B cell (primary cell): ENCODE measurements around the gene AMMECR1L. TPM values are rescaled to one million over a fixed set of nuclear protein-coding genes. Genes with fewer than 3 reads are reported as not detected.
A peak's percentile ranks its signal among the peaks of the same experiment; 100 is the strongest.

Experiments
- ATAC-seq: fragments of 200-7000 bp; cut with Tn5 transposase; one replicate; pipeline ENCODE4 v1.10.0; 2021; ENCODE audit warnings: low read depth, mild to moderate bottlenecking, moderate number of reproducible peaks, moderate library complexity
- CTCF ChIA-PET: fragments of 350-600 bp; sonication (Branson Sonifier 250); formaldehyde crosslinking; loops from one replicate; lab custom pipeline; 2021; ENCODE audit warnings: antibody characterized with exemption, inconsistent platforms; lab: Charles Lee
- POLR2A ChIA-PET: fragments of 350-600 bp; sonication (Branson Sonifier 250); formaldehyde crosslinking; loops from one replicate; lab custom pipeline; 2021; ENCODE audit warnings: antibody characterized with exemption; lab: Charles Lee
- DNase-seq: peaks from one replicate; pipeline ENCODE4 v3.0.0; 2013
- H2AFZ ChIP-seq: 2 replicates; pipeline ENCODE4 v1.6.1; 2012; ENCODE audit warnings: mild to moderate bottlenecking, low read depth, low read length; ENCODE audit not compliant: insufficient read depth, poor library complexity, severe bottlenecking
- H3K27ac ChIP-seq, 2 donors: 1 replicate in 1 of 2; 2 replicates in 1 of 2; pipeline ENCODE4 v1.5.1; 2012 to 2013; ENCODE audit warnings: low read length in 2 of 2, mild to moderate bottlenecking in 2 of 2, moderate library complexity in 1 of 2
- H3K27me3 ChIP-seq, 4 experiments: fragments of 200-600 bp in 1 of 4; sonication (generic) in 1 of 4; replicated peaks in 1 of 4; 1 replicate in 2 of 4; 2 replicates in 2 of 4; pipeline versions ENCODE4 v1.6.1 to v1.7.0; 2013 to 2016; ENCODE audit warnings: low read length in 3 of 4, mild to moderate bottlenecking in 2 of 4, mixed read lengths in 1 of 4, moderate library complexity in 1 of 4; ENCODE audit not compliant: insufficient read depth in 4 of 4, control insufficient read depth in 3 of 4; ENCODE audit errors: control extremely low read depth in 1 of 4
- H3K36me3 ChIP-seq, 2 experiments: replicated peaks in 1 of 2; 1 replicate in 1 of 2; 2 replicates in 1 of 2; pipeline versions ENCODE4 v1.6.1 to v1.7.1; 2013; ENCODE audit warnings: low read length in 1 of 2; ENCODE audit not compliant: insufficient read depth in 2 of 2, control insufficient read depth in 1 of 2; ENCODE audit errors: control extremely low read depth in 1 of 2, extremely low read depth in 1 of 2
- H3K4me1 ChIP-seq, 2 donors: fragments of 200-600 bp in 1 of 2; sonication (generic) in 1 of 2; 1 replicate in 1 of 2; 2 replicates in 1 of 2; pipeline versions ENCODE4 v1.5.1 to v1.6.1; 2013 to 2017; ENCODE audit warnings: low read length in 2 of 2; ENCODE audit not compliant: control insufficient read depth in 2 of 2, insufficient read depth in 2 of 2
- H3K4me2 ChIP-seq: replicated peaks from 2 replicates; pipeline ENCODE3; 2012; ENCODE audit warnings: mild to moderate bottlenecking, low read depth, low read length; ENCODE audit not compliant: poor library complexity, severe bottlenecking
- H3K4me3 ChIP-seq, 5 experiments: fragments of 200-600 bp in 1 of 5; sonication (generic) in 1 of 5; 1 replicate in 3 of 5; 2 replicates in 2 of 5; pipeline versions ENCODE4 v1.5.1 to v1.7.0; 2011 to 2016; ENCODE audit warnings: low read length in 4 of 5, mild to moderate bottlenecking in 4 of 5, low read depth in 2 of 5, control low read depth in 1 of 5, moderate library complexity in 1 of 5; ENCODE audit not compliant: insufficient read depth in 1 of 5; ENCODE audit errors: control extremely low read depth in 1 of 5, extremely low read depth in 1 of 5
- H3K79me2 ChIP-seq: fragments of 200-600 bp; sonication (generic); one replicate; pipeline ENCODE4 v1.6.0; 2016; ENCODE audit warnings: low read length; ENCODE audit not compliant: control insufficient read depth, insufficient read depth
- H3K9ac ChIP-seq: fragments of 200-600 bp; sonication (generic); 2 replicates; pipeline ENCODE4 v1.6.1; 2017; ENCODE audit warnings: mild to moderate bottlenecking, low read length, moderate library complexity
- H3K9me3 ChIP-seq, 3 donors: one replicate each; pipeline versions ENCODE4 v1.6.1 to v1.7.1; 2013; ENCODE audit warnings: low read length in 2 of 3; ENCODE audit not compliant: control insufficient read depth in 2 of 3, insufficient read depth in 1 of 3; ENCODE audit errors: control extremely low read depth in 1 of 3
- H4K20me1 ChIP-seq: 2 replicates; pipeline ENCODE4 v1.6.0; 2012; ENCODE audit warnings: mild to moderate bottlenecking, low read length; ENCODE audit not compliant: insufficient read depth, control insufficient read depth, poor library complexity, severe bottlenecking
- H3K27ac Mint-ChIP-seq: one replicate; pipeline ENCODE4 v1.8.0; 2021; ENCODE audit warnings: mixed read lengths
- H3K27me3 Mint-ChIP-seq: one replicate; pipeline ENCODE4 v1.8.0; 2021; ENCODE audit warnings: mixed read lengths
- H3K4me1 Mint-ChIP-seq: one replicate; pipeline ENCODE4 v1.8.0; 2021; ENCODE audit warnings: mixed read lengths
- H3K4me3 Mint-ChIP-seq: one replicate; pipeline ENCODE4 v1.8.0; 2021; ENCODE audit warnings: mixed read lengths
- H3K9me3 Mint-ChIP-seq: one replicate; pipeline ENCODE4 v1.8.0; 2022; ENCODE audit warnings: mixed read lengths; ENCODE audit not compliant: insufficient read depth
- CTCF ChIP-seq: fragments of 200-600 bp; IDR thresholded peaks from one replicate; pipeline ENCODE4 v1.8.0; 2022; ENCODE audit warnings: antibody characterized with exemption, mild to moderate bottlenecking
- EZH2 ChIP-seq: IDR thresholded peaks from 2 replicates; pipeline ENCODE4 v1.6.1; 2012; ENCODE audit warnings: borderline replicate concordance, low read depth, mild to moderate bottlenecking, moderate library complexity, low read length; ENCODE audit not compliant: insufficient read depth, poor library complexity, severe bottlenecking
- WGBS: methylation state at CpG from one replicate; pipeline ENCODE4 v1.1.5; 2013; ENCODE audit warnings: missing lambda C conversion rate; ENCODE audit not compliant: insufficient coverage; 5-methylcytosine and 5-hydroxymethylcytosine counted together
- intact Hi-C: fragments of 100-400 bp; cut with micrococcal nuclease; formaldehyde crosslinking; loops from one replicate; pipeline ENCODE4 v1.10.0; 2022
- polyA plus RNA-seq: library from polyadenylated mRNA; depleted of rRNA; stranded (reverse); fragments of >200 nt; gene quantifications from 2 replicates; pipeline ENCODE4 v1.2.3, GENCODE V29; 2012
- total RNA-seq, 2 donors: library from RNA; stranded (reverse); fragments of 120-200 nt in 1 of 2; gene quantifications; 1 replicate in 1 of 2; 2 replicates in 1 of 2; pipeline versions ENCODE4 v1.2.3 to v1.2.4, GENCODE V29; 2013 to 2022

The AMMECR1L gene
- total and polyA plus RNA-seq, 2 donors (not counting 1 experiment from before 2014, with no cell fraction given): 8.3 to 15.2 TPM

DNA sequence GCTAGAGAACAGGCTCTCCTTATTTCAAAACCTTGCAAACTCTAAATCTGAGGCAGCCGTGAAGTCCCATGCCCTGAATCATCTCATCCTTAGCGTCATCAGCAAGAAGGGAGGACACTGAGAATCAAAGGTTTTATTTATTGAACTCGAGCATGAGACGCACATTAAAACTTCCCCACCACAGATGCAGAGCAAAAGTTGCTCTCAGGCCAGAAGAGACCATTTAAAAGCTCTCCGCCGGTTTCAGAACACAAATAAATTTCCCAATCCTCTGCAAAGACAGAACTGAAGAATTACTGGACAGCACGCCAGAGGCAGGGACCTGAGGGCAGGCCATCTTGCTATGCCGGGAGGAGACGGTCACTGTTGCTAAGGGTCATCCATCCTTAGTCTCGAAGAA is 1.3 kb downstream of the AMMECR1L start:
- no peak for DNase-seq
- Mint-ChIP-seq H3K27ac (peak overlapping the region; percentile 84), H3K9me3 (no peaks in the 10 kb centered on the region), H3K27me3 (no peaks in the 10 kb centered on the region), H3K4me1 (peaks cover 35% of the 10 kb centered on the region), H3K4me3 (peak overlapping the region; percentile 91)
- 98% methylated on average over 5 of the region's 10 CpGs for WGBS
- no peaks in the 10 kb centered on the region for H3K9me3 ChIP-seq
- H3K4me1 ChIP-seq: peaks cover 15 to 21% of the 10 kb centered on the region in 2 donors
- intact Hi-C loops: loop anchor here (2.0 kb wide), 1 partner anchor 26 kb away; the partner anchor contains the start of gene POLR2D
- ChIA-PET CTCF (interaction anchor here (1.2 to 1.3 kb wide), 2 partner anchors 293 to 349 kb away, joined by 4 to 7 read pairs; no protein-coding TSS in a partner anchor), POLR2A (interaction anchor here (0.7 kb wide), 1 partner anchor 232 kb away, joined by 5 read pairs; no protein-coding TSS in a partner anchor)
- no peak for ATAC-seq
- peak overlapping the region; percentile 75 for H3K4me2 ChIP-seq
- peaks cover 64% of the 10 kb centered on the region for H3K79me2 ChIP-seq
- no peak for TF ChIP-seq CTCF
- no peak for TF ChIP-seq EZH2
- H3K27me3 ChIP-seq: no peaks in the 10 kb centered on the region
- H3K27ac ChIP-seq: peak overlapping the region in 1 of 2 donors; percentile 45
- peak overlapping the region in 2 of 5 experiments; percentile 46 to 55 for H3K4me3 ChIP-seq
- H3K9ac ChIP-seq: peak overlapping the region; percentile 31
- H2AFZ ChIP-seq: peak overlapping the region; percentile 68
- peaks cover 43% of the 10 kb centered on the region for H4K20me1 ChIP-seq
- H3K36me3 ChIP-seq: peaks cover 1 to 22% of the 10 kb centered on the region in 2 experiments

DNA sequence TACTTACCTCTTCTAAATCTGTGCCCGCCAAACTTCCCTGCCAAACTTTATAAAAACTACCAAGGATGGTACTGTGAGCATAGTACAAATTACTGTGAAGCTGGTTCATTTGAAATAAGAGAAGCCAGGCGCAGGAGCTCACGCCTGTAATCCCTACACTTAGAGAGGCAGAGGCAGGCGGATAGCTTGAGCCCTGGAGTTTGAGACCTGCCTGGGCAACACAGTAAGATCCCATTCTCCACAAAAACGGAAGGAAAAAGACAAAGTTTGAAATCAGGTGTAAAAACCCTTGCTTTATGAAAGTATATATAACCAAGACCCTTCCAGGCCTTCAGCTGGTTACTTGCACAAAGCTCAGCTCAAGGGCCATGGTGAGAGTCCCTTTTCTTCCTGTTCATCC is 5.9 kb downstream of the AMMECR1L start:
- Mint-ChIP-seq H3K4me1 (peaks cover 40% of the 10 kb centered on the region), H3K4me3 (no peak overlapping the region), H3K9me3 (no peaks in the 10 kb centered on the region), H3K27ac (no peak overlapping the region), H3K27me3 (no peaks in the 10 kb centered on the region)
- H3K36me3 ChIP-seq: peaks cover 0 to 29% of the 10 kb centered on the region in 2 experiments
- no peaks in the 10 kb centered on the region for H3K9me3 ChIP-seq
- ChIA-PET CTCF (no interaction called here), POLR2A (no interaction called here)
- peaks cover 10 to 11% of the 10 kb centered on the region in 2 donors for H3K4me1 ChIP-seq
- DNase-seq (no peak), ATAC-seq (no peak)
- H3K27ac ChIP-seq: no peak overlapping the region
- no peak for TF ChIP-seq CTCF
- no peak for TF ChIP-seq EZH2
- H3K9ac ChIP-seq: no peak overlapping the region
- peaks cover 94% of the 10 kb centered on the region for H3K79me2 ChIP-seq
- H3K4me2 ChIP-seq: no peak overlapping the region
- intact Hi-C loops: no loop called here
- no peaks in the 10 kb centered on the region for H3K27me3 ChIP-seq
- H4K20me1 ChIP-seq: peaks cover 73% of the 10 kb centered on the region
- no peak overlapping the region for H3K4me3 ChIP-seq
- WGBS: 100% methylated on average over 2 of the region's 5 CpGs
- H2AFZ ChIP-seq: no peak overlapping the region
